Erythroblast (primary cell): Measurements from ENCODE around the gene GNRHR.
"Not testable (repeated sequence)": the region's sequence is repeated elsewhere in the genome, so short reads cannot be mapped to it uniquely, and the experiment has no call there.

Experiments used
- DNase-seq, 2 experiments: peaks; one replicate each; lab custom pipeline; 2025; lab: John Stamatoyannopoulos, UW
- GATA1 ChIP-seq: IDR thresholded peaks from 2 replicates; pipeline ENCODE4 v1.6.1; 2011; ENCODE audit warnings: low read depth, mild to moderate bottlenecking, control low read depth, low read length, moderate library complexity
- POLR2A ChIP-seq: IDR thresholded peaks from 2 replicates; pipeline ENCODE4 v1.6.1; 2011; ENCODE audit warnings: mild to moderate bottlenecking, low read length

Gene GNRHR

DNA sequence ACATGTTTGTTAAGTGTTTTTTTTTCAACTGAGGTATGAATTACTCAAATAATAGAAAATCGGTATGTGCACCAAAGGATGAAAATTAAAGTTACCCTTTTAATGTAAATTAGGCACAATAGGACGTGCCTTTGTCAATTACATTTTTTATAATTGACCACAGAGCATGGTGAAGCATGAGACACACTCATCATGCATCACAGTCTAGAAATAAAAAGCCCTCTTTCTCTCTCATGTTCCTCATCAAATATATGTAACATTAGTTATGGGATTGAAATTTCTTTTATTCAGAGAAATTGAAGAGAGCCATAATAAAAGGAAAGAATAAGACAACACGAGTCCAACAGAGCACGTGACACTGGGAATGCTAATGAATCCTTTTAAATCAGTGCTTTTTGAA lies 3.5 kb downstream of the GNRHR start:
- TF ChIP-seq POLR2A = no peak
- no peak for TF ChIP-seq GATA1
- no peak for DNase-seq

DNA sequence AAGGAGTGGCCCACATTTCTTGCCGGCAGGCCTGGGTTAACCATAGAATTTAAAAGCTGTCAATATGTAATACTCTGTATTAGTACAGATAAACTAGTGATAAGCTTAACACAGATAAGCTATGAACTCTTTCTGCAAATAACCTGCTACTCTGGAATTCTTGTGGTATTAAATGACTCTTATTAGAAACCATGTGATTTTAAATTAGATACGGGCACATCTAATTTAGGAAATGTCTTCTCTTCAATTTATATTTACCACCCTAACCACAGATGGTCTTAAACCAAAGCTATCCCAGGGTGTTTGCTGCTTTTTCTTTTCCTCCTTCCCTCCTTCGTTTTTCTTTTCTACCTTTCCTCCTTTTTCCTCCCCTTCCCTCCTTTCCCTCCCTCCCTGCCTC lies 4.9 kb downstream of the GNRHR start:
- TF ChIP-seq GATA1 = no peak
- no peak for TF ChIP-seq POLR2A
- DNase-seq = no peak

DNA sequence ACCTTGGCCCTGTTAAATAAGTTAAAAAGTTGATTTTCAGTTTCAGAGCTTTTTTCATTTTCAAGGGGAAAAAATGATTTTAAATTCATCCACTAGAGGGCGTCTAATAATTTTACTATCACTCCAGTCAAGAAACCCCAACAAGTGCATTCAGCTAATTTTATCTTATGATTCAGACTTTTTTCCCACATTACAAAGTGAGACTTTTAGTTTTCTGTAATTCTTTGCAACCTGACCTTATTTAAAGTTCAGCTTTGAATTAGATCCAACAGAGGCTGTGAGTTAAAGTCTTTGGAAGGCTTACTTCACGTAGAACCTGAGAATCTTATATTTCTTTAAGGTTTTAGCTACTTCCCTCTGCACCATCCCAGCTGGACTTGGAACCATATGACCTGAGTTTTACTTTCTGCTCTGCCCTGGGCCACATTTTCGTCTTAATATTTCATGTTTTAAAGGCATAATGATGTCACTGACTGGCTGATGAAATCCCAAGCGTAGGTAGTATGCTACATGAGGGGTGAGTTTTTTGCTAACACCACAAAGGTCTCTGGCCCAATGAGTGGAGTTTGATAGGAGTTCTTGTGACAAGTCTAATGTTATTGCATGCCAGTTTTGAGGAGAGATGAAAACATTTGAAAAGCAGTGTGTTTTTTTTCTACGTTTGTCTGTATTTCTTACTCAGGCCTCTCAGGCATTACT lies 7.2 kb downstream of the GNRHR start:
- DNase-seq = peak; percentile 42 to 65
- TF ChIP-seq POLR2A (no peak), GATA1 (no peak)

DNA sequence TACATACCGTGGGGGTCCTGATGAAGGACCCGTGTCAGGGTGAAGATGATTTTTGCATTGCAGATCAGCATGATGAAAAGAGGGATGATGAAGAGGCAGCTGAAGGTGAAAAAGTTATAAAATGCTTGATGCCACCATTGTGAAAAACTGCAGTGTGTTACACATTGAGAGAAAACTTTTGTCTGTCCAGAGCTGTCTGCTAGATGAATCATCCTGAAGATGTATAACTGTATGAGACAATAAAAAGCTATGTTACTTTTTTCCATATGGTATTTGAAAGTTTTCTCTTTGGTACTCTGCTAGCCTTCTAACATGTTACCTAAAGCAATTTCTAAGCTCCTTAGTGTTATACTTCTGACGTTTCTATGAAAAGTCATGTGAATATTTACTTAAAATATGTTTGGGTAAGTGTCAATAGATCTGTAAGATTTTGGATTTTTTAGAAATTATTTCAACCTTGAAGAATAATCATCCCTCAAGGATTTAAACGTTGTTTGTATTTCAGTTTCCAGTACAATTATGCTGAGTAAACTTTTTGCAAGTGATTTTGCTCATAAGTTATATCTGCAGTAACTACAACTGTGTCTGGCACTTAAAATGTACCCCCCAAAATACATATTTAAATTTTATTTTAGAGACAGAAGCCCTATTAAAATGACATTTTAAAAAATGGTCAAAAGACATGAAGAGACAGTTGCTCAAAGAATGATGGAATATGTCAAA lies 9.5 kb downstream of the GNRHR start:
- TF ChIP-seq POLR2A (no peak), GATA1 (no peak)
- DNase-seq = no peak

DNA sequence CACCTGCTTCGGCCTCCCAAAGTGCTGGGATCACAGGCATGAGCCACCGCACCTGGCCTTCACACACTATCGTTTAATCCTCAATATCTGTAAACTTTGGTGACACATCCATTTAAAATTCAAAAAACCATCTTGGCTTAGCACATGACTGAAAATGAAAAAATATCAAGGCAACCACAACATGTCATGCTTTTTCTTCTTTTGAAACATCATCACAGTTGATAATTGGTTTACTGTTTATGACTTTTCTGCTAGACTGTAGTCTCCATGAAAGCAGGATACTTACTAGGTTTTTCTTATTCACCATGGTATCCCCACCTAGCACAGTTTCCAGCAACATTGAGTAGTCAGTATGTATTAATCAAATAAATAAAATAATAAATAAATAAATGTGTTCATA lies 11.0 kb downstream of the GNRHR start:
- DNase-seq = no peak
- no peak for TF ChIP-seq GATA1
- no peak for TF ChIP-seq POLR2A

DNA sequence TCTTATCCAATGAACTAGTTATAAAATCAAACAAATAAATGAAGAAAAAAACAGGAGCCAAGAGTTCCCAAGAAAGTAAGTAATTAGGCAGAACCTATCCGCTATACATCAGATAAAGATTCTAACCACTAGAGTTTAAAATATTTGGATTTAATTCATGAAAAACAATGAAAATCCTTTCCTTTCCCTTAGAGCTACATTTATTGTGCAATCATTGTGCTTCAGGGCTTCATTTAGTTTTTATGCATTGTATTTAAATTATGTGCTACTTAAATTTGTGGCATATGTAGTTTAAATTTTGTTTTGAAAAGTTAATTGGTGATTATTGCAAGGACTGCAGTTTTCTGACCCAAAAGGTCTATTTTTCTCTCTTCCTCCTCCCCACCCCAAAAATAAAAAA lies 17.9 kb downstream of the GNRHR start:
- TF ChIP-seq POLR2A (no peak), GATA1 (no peak)
- DNase-seq = no peak

DNA sequence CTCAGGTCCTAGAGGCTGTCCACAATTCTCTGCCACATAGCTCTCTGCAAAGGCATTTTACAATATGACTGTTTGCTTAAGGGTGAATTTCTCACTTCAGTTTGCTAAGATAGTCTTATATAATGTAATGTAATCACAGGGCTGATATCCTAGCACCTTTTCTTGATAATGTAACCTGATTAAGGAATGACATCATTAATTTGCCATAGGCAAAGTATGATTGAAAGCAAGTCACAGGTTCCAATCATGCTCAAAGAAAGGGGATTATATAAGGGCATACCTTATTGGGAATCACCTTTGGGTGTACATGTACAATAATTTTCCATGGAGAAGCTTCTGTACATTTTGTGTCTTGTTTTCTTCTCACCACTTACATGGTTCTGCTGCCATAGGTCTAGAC lies 18.9 kb downstream of the GNRHR start:
- no peak for TF ChIP-seq GATA1
- no peak for TF ChIP-seq POLR2A
- no peak for DNase-seq

DNA sequence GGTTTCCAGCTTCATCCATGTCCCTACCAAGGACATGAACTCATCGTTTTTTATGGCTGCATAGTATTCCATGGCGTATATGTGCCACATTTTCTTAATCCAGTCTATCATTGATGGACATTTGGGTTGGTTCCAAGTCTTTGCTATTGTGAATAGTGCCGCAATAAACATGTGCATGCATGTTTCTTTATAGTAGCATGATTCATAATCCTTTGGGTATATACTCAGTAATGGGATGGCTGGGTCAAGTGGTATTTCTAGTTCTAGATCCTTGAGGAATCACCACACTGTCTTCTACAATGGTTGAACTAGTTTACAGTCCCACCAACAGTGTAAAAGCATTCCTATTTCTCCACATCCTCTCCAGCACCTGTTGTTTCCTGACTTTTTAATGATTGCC lies 23.7 kb downstream of the GNRHR start:
- not testable (repeated sequence) for DNase-seq

DNA sequence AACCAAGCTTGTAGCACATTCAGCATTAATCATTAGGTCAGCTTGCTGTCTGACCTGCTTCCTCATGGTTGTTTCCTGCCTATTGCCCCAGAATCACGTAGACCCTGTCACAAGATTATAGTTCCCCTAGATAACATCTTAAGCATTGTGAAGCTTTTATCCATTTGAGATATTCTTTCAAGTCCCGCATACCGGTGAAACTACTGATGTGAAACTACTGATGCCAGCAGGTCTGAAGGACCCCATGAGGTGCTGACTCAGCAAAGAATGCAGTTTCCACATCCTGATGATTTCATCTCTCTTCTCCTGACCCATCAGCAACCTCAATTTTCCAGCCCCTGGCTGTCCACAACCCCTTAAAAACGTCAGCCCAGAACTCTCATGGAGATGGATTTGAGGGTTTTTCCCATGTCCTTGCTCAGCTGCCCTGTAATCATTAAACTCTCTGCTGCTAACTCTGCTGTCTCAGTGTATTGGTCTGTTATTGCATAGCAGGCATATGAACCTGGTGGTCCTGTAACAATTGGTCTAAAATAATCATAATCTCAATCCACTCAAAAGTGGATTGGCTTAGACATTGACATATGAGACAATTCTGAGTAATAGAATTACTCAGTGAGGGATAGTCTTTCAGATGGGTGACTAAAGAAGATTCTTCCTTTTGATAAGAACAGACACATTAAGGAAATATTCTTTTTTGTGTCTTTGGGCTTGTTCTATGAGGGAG lies 26.9 kb downstream of the GNRHR start:
- TF ChIP-seq GATA1 (no peak), POLR2A (no peak)
- peak in 1 of 2 experiments; percentile 39 for DNase-seq

DNA sequence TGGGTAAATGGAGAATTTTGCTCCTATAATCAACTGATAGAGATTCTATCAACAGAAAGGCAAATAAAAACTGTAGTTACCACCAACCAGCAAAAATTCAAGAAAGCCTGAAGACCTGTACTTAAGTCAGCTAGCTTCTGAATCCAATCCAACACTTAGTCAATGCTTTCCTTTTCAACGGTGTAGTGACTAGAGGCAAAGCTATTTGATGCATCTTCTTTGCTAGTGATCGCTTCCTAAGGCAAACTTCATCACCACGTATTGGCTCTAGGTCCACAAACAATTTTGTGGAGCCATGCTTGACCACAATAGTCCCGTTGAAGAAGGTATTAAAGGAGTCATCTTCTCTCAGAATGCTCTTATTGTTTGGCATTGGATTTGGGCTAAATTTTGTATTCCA lies 28.2 kb downstream of the GNRHR start:
- DNase-seq = no peak
- TF ChIP-seq POLR2A = no peak
- TF ChIP-seq GATA1 = no peak

DNA sequence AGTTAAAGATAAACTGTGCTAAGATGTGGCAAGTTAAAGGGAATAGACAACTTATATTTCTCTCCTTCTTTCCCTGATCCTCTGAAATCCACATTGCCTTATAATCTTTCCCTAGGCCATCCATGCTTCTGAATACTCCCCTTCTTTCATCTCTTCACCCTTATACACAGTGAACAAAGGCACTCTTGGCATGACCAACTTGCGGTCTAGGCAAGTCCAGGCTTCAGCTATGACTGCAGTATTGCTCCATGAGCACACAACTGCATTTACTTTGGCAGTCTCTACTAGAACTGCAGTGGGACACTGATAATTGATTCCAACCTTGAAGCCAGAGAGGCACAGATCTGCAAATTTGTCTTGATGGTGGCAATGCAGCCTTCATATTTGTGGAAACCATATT lies 29.1 kb downstream of the GNRHR start:
- TF ChIP-seq POLR2A = no peak
- TF ChIP-seq GATA1 = no peak
- DNase-seq = no peak

DNA sequence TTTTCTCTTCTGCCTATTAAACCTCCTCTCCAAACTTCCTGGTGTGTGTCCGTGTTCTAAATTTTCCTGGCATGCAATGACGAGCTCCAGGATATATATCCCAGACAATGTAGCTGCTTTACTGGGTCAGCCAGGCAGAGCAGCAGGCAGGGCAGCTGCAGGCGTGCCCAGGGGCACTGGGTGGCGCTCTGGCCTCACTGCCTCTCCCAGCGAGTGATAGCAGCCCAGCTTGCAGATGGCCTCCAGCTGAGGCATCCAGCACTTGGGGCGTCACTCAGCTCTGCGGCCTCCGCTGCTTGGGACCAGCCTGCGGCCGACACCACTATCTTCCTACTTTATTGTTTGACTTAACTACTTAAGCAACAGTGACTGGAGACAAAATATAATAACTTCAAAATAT lies 30.2 kb downstream of the GNRHR start:
- TF ChIP-seq POLR2A = no peak
- TF ChIP-seq GATA1 = no peak
- DNase-seq = peak; percentile 9 to 10

DNA sequence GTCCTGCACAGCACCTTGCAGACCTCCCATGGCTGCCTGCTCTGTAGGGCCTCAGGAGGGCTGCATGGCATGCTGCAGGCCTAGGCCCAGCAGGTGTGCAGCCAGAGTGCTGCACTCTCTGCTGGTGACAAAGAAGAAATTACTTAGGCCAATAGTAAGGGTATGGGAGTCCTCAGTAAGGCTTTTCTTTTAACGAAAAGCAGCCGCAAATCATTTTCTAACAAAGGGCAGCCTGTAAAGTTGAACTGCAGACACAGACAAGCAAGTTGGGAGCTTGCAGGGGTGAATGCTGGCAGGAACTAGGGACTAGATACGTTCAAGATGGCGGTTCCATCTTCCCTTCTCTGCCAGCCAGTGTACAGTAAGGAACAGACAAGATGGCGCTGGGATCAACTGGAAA lies 30.8 kb downstream of the GNRHR start:
- no peak for DNase-seq

DNA sequence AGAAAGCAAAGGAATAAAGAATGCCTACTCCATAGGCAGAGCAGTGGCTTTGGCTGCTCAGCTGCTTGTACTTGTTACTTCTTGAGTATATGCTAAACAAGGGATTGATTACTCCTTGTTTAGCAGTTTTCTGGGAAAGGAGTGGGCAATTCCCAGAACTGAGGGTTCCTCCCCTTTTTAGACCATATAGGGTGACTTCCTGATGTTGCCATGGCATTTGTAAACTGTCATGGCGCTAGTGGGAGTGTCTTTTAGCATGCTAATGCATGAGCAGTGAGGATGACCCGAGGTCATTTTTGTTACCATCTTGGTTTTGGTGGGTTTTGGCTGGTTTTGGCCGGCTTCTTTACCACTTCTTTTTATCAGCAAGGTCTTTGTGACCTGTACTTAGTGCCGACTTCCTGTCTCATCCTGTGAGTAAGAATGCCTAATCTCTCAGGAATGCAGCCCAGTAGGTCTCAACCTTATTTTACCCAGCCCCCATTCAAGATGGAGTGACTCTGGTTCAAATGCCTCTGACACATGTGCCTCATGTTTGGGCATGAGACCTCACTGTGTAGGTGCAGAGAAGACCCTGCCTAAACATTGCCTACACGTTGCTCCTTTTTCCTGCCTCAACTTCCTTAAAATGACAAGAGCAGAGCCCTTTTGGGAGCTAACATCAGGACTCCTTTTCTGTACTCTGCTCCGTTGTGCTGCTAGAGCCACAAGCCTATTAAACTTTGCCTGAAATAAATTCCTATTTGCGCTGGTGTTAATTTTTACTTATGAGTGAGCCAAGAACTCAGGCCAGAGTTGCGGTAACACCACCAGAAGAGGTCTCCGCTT lies 32.2 kb downstream of the GNRHR start:
- TF ChIP-seq GATA1 (no peak), POLR2A (no peak)
- DNase-seq = peak; percentile 66 to 68

More for the DNA sequence above, 30.8 kb downstream of the GNRHR start:
- TF ChIP-seq POLR2A = no peak
- no peak for TF ChIP-seq GATA1
